WERI-Rb-1 (cell line): ENCODE data around the gene CARHSP1.

Source experiments
- DNase-seq: peaks from one replicate; pipeline ENCODE4 v3.0.0-alpha.2; 2020
- H3K27ac ChIP-seq: fragments of 250-450 bp; sonication (Bioruptor Pico); 2 replicates; pipeline ENCODE4 v1.5.1; 2020; ENCODE audit warnings: mild to moderate bottlenecking, moderate library complexity
- H3K27me3 ChIP-seq: fragments of 250-450 bp; sonication (Bioruptor Pico); 2 replicates; pipeline ENCODE4 v1.5.1; 2021; ENCODE audit warnings: mild to moderate bottlenecking, low read depth, moderate library complexity; ENCODE audit not compliant: insufficient read depth, severe bottlenecking
- H3K36me3 ChIP-seq: fragments of 250-450 bp; sonication (Bioruptor Pico); 2 replicates; pipeline ENCODE4 v1.5.1; 2020; ENCODE audit warnings: mild to moderate bottlenecking, moderate library complexity
- H3K4me3 ChIP-seq: 2 replicates; pipeline ENCODE4 v1.5.1; 2011; ENCODE audit warnings: low read depth, mild to moderate bottlenecking, control low read depth, low read length
- H3K9me3 ChIP-seq: fragments of 250-450 bp; sonication (Bioruptor Pico); 2 replicates; pipeline ENCODE4 v1.5.1; 2021; ENCODE audit warnings: mild to moderate bottlenecking, moderate library complexity; ENCODE audit not compliant: severe bottlenecking
- CTCF ChIP-seq: IDR thresholded peaks from 2 replicates; pipeline ENCODE4 v1.5.1; 2011; ENCODE audit warnings: low read depth, mild to moderate bottlenecking, control low read depth, inconsistent platforms, low read length

The CARHSP1 gene

DNA sequence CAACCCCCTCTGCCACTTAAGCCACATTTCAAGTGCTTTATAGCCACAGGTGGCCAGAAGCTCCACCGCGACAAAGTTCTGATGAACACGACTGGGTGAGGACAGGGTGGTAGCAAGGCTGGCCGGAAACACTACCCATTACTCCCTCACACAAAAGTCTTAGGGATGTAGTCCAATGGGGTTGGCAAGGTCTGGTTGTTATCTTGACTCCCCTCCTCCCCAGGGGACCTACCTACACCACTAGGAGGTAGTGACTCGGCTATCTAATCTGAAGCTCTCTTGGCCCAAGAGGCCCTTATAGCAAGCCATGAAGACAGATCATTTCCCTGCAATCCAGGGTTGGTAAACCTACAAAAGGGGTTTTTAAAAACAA lies 21.7 kb upstream of the CARHSP1 start:
- no peak for TF ChIP-seq CTCF
- H3K27ac ChIP-seq = no peak overlapping the region
- no peak for DNase-seq

GRCh38 chr16:8889893-8890548 lies 21.2 kb upstream of the CARHSP1 start:
- Histone ChIP-seq H3K9me3 (no peaks in the 10 kb centered on the region), H3K27ac (no peak overlapping the region), H3K4me3 (no peak overlapping the region), H3K36me3 (peaks cover 44% of the 10 kb centered on the region), H3K27me3 (no peaks in the 10 kb centered on the region)
- no peak for TF ChIP-seq CTCF
- DNase-seq = no peak

More for the DNA sequence above, 21.7 kb upstream of the CARHSP1 start:
- Histone ChIP-seq H3K9me3 (no peaks in the 10 kb centered on the region), H3K36me3 (peaks cover 49% of the 10 kb centered on the region), H3K4me3 (no peak overlapping the region), H3K27me3 (no peaks in the 10 kb centered on the region)

GRCh38 chr16:8888951-8889892 lies 20.4 kb upstream of the CARHSP1 start:
- Histone ChIP-seq H3K4me3 (no peak overlapping the region), H3K9me3 (no peaks in the 10 kb centered on the region), H3K27me3 (no peaks in the 10 kb centered on the region), H3K36me3 (peaks cover 36% of the 10 kb centered on the region), H3K27ac (no peak overlapping the region)
- no peak for DNase-seq
- TF ChIP-seq CTCF = no peak

DNA sequence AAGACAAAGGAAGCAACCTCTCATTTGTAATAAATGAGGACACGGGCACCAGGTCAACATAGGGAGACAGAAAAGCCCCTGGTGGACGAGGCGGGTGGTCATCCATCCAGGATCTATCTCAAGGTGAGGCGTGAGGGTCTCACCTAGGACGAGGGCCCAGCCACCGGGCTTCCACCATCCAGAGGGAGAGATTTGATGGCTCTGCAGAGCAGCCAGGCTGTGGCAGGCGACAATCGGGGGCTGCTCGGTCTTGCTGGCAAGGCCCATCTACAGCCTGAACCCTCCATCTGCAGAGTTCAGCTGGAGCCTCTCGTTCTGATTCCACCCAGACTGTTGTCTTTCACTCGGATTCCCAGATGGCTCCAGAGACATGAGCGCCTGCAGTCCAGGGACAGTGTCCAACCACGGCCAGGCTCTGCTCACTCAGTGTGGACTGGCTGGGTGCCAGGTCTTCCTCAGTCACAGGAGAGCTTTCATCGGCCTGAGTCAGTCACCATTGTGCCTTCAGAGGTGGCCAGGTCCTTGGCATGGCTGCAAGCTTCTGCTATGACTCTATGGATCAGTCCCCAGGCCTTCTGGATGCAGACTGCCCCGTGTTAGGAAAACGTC lies 19.2 kb upstream of the CARHSP1 start:
- no peak for TF ChIP-seq CTCF
- no peak overlapping the region for H3K27ac ChIP-seq
- peaks cover 24% of the 10 kb centered on the region for H3K36me3 ChIP-seq
- H3K27me3 ChIP-seq = no peaks in the 10 kb centered on the region
- H3K9me3 ChIP-seq = no peaks in the 10 kb centered on the region
- no peak overlapping the region for H3K4me3 ChIP-seq
- DNase-seq = no peak

DNA sequence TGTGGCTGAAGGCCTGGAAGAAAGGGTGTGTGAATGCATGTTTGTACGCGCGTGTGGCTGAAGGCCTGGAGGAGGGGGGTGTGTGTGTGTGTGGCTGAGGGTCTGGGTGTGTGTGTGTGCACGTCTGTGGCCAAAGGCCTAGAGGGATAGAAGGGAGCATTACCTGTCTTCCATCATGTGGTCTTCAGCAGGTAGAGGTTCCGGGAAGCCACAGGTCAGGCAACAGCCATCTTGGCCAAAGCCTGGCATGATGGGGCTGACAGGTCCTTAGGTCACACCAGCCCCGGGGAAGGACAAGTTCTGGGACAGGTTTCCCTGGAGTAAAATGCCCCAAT lies 18.6 kb upstream of the CARHSP1 start:
- TF ChIP-seq CTCF = no peak
- Histone ChIP-seq H3K4me3 (no peak overlapping the region), H3K36me3 (peaks cover 20% of the 10 kb centered on the region), H3K27me3 (no peaks in the 10 kb centered on the region), H3K9me3 (no peaks in the 10 kb centered on the region), H3K27ac (no peak overlapping the region)
- DNase-seq = no peak
